Measurements from ENCODE around the gene RFX8.

DNA sequence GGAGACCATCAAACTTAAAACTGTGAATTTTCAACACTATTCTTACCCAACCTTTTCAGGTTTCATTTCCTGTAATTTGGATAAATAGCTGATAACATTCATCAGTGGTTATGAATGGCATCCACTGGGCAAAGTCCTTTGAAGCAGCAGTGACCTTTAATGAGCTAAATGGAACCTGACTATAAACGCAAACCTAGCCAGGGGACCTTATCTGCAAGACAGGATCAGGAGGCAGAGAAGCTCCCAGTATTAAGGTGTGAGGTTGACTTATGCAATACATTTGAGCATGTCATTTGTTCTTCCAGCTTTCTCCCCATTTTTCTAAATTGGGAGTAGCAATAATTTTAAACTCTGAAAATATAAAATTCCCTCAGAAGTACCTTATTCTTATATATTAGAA is 126.0 kb downstream of the RFX8 start:
- TF ChIP-seq, protein P1, sequence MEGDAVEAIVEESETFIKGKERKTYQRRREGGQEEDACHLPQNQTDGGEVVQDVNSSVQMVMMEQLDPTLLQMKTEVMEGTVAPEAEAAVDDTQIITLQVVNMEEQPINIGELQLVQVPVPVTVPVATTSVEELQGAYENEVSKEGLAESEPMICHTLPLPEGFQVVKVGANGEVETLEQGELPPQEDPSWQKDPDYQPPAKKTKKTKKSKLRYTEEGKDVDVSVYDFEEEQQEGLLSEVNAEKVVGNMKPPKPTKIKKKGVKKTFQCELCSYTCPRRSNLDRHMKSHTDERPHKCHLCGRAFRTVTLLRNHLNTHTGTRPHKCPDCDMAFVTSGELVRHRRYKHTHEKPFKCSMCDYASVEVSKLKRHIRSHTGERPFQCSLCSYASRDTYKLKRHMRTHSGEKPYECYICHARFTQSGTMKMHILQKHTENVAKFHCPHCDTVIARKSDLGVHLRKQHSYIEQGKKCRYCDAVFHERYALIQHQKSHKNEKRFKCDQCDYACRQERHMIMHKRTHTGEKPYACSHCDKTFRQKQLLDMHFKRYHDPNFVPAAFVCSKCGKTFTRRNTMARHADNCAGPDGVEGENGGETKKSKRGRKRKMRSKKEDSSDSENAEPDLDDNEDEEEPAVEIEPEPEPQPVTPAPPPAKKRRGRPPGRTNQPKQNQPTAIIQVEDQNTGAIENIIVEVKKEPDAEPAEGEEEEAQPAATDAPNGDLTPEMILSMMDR (IDR thresholded peaks at IDR 0.05) = no peak
- no peak for TF ChIP-seq POLR2AphosphoS5 (IDR thresholded peaks at IDR 0.05)
- no peak for TF ChIP-seq POLR2A (IDR thresholded peaks at IDR 0.05; ENCODE audit: low read depth)
- TF ChIP-seq EP300 (IDR thresholded peaks at IDR 0.05) = no peak

Data from esophagus muscularis mucosa (tissue), 4 donors.